Posterior cingulate gyrus (tissue), 11 donors: Measurements from ENCODE around the gene UBE2L5.
A peak's percentile ranks its signal among the peaks of the same experiment; 100 is the strongest.
"Not testable (repeated sequence)": the region's sequence is repeated elsewhere in the genome, so short reads cannot be mapped to it uniquely, and the experiment has no call there.

Experiments used
- DNase-seq, 10 donors: peaks; one replicate each; pipeline versions ENCODE4 v3.0.0 to v3.0.0-alpha.2; 2020 to 2021; ENCODE audit warnings: mixed read lengths in 3 of 10
- intact Hi-C: fragments of 100-400 bp; cut with DNase I; formaldehyde crosslinking; loops from one replicate; pipeline ENCODE4 v1.15.1; 2023

The UBE2L5 gene

DNA sequence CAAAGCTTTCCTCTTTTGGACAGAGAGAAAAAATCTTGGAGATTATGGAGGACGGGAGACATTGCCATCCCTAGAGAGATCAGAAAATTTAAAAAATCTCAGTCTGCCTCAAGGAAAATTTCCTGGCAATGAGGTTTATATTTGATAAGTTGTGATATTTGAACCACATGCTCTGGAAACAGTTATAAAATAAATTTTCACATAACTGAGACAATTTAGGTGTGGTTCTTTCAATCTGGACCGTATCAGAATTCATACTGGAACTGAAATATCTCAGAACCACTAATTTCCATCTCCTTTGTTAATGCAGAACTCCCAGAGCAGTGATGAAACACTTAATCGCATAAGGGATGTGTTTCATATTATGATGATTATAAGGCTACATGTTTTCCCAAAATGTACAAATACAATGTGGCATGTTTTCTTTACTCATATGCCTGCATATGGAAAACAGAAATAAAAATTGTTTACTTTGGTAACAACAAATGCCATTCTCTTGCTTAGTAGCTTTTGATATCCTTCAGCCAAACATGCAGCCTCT, 13.7 kb downstream of the UBE2L5 start:
- DNase-seq: no peak
- intact Hi-C loops: no loop called here

DNA sequence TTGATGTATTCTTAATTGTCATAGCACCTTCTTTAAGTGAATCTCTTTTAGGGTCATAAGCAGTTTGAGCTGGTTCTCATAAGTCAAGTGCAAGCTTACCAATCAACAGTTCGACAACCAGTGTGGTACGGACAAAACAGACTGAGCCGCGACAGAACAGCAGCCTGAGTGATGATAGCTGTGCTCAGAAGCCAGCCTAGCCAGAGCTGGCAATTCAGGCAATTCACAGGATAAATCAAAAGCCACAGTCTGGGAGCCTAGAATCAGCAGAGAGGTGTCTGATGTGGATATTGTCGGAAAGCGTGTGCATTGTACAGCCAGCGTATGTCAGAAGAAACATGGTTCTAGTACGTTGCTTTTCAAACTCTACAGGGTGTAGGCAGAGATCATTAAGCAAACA, 14.9 kb downstream of the UBE2L5 start:
- intact Hi-C loops: no loop called here
- no peak for DNase-seq

DNA sequence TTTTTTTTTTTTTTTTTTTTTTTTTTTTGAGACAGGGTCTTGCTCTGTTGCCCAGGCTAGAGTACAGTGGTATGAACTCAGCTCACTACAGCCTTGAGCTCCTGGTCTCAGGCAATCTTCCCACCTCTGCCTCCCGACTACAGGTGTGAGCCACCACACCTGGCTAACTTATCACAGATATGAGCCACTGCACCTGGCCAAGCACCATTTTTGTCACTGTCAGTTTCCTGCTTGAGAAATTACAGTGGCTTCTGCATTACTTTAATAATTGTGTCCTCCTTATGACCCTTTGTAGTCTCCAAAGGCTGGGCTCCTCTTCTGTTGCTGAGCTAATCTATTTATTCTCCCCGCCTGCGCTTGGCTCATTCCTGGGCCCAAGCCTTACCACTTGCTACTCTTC, 16.0 kb downstream of the UBE2L5 start:
- intact Hi-C loops: no loop called here
- no peak for DNase-seq

DNA sequence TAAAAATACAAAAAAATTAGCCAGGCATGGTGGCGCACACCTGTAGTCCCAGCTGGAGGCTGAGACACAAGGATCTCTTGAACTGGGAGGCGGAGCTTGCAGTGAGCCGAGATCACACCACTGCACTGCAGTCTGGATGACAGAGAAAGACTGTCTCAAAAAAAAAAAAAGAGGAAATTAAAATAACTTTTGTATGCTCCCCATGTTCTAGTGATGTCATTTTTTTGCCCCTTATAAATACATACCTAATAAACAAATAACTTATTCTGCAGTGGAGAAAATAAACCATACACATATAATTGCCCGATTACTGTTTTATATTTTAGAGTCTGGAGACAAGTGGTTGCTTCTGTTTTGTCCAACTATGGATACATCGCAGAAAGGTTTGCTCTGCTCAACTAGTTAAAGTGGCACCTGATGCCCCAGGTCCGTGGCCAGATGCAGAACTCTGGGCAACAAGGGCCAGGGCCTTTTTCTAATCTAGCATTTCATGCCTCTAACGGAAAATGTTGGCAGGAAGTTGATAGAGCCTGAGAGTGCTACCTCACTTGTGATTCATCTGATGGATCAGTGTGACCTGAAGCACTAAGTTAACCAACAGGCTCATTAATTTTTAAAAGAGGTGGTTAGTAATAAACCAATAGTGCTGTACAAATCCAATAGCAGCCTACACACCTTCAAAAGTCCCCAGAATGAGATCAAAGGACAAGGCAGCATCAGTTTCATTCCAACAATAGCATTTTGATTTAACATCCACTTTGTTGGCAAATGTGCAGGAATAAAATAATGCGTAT, 18.8 kb downstream of the UBE2L5 start:
- no peak for DNase-seq
- intact Hi-C loops: no loop called here

DNA sequence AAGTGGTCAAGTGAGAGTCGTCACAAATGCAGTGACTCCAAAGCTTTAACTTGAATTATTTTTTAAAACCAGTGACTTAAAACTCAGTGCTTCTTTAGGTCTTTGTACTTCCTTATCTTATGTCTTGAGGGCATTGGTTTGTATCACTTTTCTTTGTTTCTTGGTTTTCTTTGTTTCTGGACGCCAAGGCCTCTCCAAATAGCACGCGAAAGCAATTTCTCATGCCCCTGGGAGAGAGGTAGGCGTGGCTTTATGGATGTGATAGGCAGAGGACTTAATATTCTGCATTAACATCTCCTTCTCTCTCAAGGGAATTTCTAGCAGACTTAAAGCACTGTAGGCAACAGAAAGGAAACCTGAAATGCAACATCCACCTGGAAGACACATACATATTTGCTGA, 20.6 kb downstream of the UBE2L5 start:
- intact Hi-C loops: no loop called here
- DNase-seq: no peak

DNA sequence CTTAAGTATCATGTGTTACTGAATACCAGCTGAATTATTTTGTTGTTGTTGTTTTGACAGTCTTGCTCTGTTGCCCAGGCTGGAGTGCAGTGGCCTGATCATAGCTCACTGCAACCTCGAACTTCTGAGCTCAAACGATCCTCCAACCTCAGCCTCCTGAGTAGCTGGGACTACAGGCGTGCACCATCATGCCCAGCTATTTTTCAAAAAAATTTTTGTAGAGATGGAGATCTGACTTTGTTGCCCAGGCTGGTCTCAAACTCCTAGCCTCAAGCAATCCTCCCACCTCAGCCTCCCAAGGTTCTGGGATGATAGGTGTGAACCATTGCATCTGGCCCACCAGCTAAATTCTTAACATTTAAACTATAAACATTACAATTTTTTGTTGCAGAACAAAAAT, 21.2 kb downstream of the UBE2L5 start:
- DNase-seq, intact Hi-C loops: not testable (repeated sequence)

DNA sequence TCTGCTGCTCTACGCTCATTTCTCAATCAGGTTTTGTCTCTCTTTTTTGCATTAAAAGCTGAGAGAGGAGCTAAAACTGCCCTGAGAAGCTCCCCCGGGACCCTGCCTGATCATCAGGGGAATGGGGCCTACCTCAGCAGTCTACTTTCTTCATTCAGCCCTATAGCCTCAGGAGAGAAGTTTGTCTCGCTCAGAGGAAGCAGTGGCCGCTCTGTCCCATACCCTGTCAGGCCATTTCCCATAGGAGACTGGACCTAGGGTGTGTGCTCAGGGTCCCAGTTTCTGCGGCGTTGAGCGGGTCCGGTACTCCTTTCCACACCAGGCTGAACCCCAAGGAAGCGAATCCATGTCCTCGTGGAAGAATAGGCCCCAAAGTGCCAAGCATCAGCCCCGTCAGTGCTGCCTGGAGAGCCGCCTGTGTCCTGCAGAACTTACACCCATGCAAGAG, 21.7 kb downstream of the UBE2L5 start:
- intact Hi-C loops: no loop called here
- DNase-seq: no peak

DNA sequence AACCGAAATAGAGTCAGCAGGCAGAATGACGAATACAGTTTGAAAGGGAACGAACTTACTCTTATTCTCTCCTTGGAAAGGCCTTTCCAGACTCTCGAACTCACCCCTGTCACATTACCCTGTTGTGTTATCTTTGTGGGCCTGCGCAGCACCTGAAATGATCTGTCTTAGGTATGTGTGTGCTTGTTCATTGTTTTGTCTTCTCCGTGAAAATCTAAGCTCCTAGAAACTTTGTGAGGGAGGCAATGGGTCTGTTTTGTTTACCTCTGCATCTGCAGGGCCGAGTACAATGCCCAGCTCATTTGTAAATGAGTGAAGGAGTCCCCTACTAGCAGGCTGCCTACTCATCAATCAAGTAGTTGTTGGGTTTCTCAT, 23.8 kb downstream of the UBE2L5 start:
- no peak for DNase-seq
- intact Hi-C loops: no loop called here

DNA sequence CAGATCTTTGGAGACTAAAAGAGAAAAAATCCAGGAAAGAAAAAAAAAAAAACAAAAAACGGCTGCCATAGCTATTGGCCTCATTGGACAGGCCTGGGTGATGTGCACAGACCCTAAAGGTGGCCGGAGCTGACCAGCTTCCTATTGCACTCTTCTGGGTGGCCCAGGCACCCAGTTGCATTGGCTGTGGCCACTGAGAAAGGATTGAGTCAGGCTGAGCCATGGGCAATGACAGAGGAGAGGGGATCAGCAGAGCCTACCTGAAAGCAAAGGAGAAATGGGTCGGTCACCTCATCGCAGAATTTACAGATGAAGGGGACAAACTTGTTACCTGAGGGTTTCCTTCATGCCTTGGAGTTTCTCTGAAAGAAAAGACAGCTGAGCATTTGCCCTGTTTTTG, 26.1 kb downstream of the UBE2L5 start:
- intact Hi-C loops: no loop called here
- no peak for DNase-seq

DNA sequence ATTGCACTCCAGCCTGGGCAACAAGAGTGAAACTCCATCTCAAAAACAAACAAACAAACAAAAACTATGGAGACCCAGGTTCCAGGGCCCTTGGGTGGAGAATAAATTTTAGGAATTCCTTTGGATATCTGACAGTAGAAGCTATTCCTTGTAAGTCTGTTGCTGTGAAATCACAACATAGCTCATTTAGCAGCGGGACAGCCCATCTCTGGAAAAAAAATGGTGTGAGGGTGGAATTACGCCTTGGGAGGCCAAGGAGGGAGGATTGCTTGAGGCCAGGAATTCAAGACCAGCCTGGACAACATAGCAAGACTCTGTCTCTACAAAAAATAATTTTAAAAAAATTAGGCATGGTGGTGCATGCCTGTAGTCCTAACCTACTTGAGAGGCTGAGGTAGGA, 27.8 kb downstream of the UBE2L5 start:
- intact Hi-C loops: no loop called here
- no peak for DNase-seq

DNA sequence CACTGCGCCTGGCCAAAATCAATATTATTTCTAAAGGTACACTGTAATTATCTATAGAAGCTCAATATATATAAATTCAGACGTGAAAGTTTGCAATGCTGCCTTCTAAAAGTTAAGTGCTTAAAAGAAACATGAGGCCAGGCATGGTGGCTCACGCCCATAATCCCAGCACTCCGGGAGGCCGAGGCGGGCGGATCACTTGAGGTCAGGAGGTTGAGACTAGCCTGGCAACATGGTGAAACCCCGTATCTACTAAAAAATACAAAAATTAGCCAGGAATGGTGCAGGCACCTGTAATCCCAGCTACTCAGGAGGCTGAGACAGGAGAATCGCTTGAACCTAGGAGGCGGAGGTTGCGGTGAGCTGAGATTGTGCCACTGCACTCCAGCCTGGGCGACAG, 29.2 kb downstream of the UBE2L5 start:
- DNase-seq, intact Hi-C loops: not testable (repeated sequence)

DNA sequence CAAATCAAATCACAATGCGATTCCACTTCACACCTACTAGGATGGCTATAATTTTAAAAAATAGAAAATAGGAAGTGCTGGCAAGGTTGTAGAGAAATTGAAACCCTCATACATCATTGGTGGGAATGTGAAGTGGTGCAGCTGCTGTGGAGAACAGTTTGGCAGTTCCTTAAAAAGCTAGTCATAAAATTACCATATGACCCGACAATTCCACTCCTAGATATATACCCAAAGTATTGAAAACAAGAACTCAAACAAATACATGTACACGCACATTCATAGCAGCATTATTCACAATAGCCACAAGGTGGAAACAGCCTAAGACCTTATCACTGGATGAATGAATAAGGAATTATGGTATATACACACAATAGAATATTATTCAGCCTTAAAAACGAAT, 31.4 kb downstream of the UBE2L5 start:
- DNase-seq: no peak
- intact Hi-C loops: no loop called here

DNA sequence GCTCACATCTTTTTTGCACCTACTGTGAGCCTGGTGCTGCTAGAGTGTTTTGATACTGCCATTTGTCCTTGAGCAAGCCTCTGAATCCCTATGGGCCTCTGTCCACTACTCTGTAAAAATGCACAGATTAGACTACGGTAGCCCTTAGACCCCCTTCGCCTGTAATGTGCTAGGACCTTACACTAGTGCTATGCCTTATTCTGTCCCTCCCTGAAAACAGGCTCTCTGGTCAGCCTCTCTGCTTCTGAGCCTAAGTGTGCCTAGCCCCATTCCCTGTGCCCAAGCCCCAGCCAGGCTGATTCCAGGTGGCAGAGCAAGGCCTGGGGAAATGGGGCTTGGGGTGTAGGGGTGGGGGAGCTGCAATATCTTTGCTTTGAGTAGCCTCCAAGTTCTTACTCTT, 32.7 kb downstream of the UBE2L5 start:
- DNase-seq: no peak
- intact Hi-C loops: no loop called here

DNA sequence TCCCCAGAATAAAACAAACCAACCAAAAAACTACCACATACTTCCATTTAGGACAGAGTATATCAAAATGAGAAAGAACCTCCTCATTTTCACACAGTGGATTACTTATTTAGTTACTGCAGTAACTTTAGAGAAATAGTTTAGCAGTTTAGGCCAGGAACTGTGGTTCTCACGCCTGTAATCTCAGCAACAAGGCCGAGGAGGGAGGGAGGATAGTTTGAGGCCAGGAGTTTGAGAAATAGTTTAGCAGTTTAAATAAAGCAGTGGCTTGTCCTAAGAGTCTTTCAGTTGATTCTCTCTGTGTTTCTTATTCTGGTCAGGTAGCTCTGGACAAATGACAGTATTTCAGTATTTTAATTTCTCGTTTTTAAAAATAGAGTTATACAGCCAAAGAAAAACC, 34.0 kb downstream of the UBE2L5 start:
- intact Hi-C loops: no loop called here
- DNase-seq: no peak

DNA sequence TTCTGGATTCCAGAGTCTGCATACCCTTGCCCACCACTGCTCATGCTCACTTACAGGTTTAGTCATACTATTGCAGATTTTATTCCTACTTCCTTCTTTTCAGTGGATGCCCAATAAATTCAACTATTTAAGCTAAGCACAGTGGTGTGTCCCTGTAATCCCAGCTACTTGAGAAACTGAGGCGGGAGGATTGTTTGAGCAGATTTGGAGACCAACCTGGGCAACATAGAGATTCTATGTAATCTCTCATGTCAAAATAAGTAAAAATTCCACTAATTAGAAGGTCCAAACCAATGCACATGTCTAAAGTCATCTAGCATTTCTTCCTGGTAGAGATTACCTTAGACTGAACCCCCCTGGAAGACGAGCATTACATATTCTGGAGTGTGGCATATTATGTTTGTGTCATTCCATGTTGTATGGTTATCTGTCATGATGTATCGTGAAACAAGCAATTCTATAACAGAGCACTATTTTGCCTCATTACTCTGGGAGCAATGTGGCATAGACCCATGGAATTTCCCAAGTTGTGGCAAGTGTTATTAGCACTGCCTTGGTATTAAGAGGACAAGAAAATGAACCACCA, 35.1 kb downstream of the UBE2L5 start:
- intact Hi-C loops: no loop called here
- DNase-seq: no peak

DNA sequence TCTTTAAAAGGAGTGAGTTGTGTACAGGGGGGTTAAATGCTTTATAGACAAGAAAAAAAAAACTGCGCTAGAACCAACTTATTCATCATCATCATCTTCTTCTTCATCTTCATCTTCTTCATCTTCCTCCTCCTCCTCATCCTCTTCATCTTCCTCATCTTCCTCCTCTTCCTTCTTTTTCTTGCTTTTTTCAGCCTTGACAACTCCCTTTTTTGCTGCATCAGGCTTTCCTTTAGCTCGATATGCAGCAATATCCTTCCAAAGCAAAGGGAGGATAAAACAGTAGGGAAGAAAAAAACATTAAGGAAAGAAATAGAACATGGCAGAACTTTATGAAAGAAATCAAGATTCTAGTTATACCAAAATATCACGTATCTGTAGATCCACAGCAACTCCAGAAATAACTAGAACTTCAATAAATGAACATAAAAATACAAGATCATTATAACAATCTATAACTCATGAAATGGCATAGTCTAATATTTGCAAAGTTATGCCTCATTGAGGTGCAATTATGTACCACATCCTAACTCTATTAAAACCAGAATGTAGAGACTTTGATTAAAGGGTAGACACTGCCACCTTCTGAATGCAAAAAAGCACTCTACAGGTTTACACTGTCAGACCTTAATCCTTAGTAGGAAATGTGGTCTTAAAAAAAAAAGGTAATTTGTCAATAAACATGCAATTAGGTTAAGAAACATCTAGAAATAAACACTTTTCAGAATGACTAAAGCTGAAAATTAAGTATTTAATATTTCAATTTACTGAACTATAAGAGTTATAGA, 39.2 kb downstream of the UBE2L5 start:
- DNase-seq: not testable (repeated sequence)
- intact Hi-C loops: loop anchor here (5.0 to 10.0 kb wide), 3 partner anchors 111 to 343 kb away; no protein-coding TSS in a partner anchor

DNA sequence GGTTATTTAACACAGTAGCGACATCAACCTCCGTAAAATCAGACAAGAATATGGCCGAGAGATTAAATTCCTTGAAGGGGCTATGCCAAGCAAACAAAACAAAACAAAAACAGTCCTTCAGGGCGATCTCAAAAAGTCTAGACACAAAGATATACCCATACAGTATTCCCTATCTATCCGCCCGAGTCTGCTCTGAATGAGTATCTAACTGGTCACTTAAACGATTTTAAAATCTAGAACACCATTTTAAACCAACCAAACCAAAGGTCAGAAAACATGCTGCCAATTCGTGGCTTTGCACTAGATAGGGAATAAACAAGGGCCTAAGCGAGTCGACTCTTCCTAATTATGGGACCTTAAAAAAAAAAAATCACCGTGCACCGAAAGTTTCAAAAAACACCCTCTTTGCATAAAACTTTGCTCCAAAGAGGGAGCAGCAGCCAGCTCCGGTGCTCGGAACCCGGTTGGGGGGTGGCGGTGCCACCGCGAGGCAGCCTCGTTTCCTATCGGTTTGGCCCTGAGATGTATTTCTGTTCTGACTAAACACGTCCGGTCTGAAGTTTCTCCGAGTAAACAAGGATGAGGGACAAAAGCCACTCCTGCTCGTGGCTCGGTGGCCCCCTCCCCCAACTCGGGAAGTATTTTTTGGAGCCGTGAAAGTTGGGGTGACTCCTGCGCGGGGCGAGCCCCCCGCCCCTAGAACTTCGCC, 41.6 kb downstream of the UBE2L5 start:
- intact Hi-C loops: loop anchor here (1.0 to 10.0 kb wide), 7 partner anchors 41 to 341 kb away; partner anchors contain the start of genes UBE2L5 and USPL1

DNA sequence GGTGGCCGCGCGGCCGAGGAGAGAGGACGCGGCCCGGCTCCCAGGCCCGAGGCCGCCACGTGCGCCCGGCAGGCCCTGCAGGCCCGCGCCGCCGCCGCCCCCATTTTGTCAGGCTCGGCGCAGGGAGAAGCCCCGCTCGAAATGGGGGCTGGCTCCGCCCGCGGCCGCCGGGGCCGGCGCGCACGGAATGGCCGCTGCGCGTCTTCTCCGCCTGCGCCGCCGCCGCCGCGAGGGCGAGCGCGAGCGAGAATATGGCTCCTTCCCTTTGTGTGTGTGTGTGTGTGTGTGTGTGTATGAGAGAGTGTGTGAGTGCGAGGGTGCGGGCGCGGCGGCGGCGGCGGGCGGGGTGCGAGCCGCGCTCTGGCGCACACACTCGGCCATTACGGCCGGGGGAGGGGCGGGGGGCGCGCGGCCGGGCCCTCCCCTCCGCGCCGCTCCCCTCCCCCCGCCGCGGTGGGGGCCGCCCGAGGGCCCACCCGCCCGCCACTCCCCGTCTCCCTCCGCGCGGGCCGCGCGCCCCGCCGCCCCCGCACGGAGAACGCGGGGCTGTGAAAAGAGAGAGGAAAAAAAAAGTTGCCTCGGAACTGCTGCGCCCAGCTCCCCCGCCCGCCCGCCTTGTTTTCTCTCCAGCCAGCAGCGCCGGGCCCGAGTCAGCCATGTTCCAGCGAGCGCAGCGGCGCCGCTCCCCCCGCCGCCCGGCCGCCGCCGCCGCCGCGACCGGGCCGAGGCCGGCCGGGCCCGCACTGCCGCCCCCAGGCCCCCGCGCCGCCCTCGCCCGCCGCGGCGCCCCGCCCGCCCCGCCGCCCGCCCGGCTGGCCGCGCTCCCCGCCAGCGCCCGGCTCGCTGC, 42.4 kb downstream of the UBE2L5 start:
- DNase-seq: peak; percentile 58 to 95 (median 76)
- intact Hi-C loops: loop anchor here (1.0 to 10.0 kb wide), 8 partner anchors 42 to 340 kb away; partner anchors contain the start of genes KATNAL1, UBE2L5 and USPL1

More for the DNA sequence above, 41.6 kb downstream of the UBE2L5 start:
- DNase-seq: peak; percentile 25 to 92 (median 49)

DNA sequence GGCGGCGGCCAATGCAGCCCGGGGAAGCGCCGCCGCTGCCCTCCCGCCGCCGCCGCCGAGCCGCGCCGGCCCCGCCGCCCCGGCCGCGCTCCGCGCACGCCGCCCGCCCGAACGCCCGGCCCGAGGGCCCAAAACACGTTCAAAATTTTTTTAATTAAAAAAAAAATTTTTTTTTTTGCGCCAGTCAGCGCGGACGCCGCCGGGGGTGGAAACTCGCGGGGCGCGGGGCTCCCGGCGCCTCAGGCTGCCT, 43.0 kb downstream of the UBE2L5 start:
- intact Hi-C loops: loop anchor here (2.0 to 10.0 kb wide), 5 partner anchors 42 to 340 kb away; partner anchors contain the start of genes KATNAL1 and UBE2L5
- no peak for DNase-seq
